ENCODE data around the gene CGB8. TPM values are rescaled to one million over a fixed set of nuclear protein-coding genes. Genes with fewer than 3 reads are reported as not detected.
"Not testable (repeated sequence)": the region's sequence is repeated elsewhere in the genome, so short reads cannot be mapped to it uniquely, and the experiment has no call there.

CGB8 gene
- total RNA-seq, 4 donors from 2014 or later, result not detected

GRCh38 chr19:49058562-49058961 lies 9.7 kb upstream of the CGB8 start:
- 20% methylated on average over 3 of the region's 10 CpGs; no CpG with 5 or more reads in 1 of the 2 donors for WGBS, 2 donors (ENCODE audit: low coverage in 1 of 2)
- TF ChIP-seq CTCF (IDR thresholded peaks at IDR 0.05) (no peak), POLR2A (IDR thresholded peaks at IDR 0.05) (no peak), POLR2AphosphoS5 (IDR thresholded peaks at IDR 0.05) (no peak), EP300 (IDR thresholded peaks at IDR 0.05) (no peak)
- H3K27me3 ChIP-seq, result peaks cover 58% of the 10 kb centered on the region

GRCh38 chr19:49057636-49058234 lies 8.8 kb upstream of the CGB8 start, which contains the start of gene CGB7:
TSS of gene CGB7 (minus strand) at chr19:49057749. CDS start at chr19:49055375, 2,374 bp downstream.
- Histone ChIP-seq H3K27me3 (peaks cover 50% of the 10 kb centered on the region), H3K27ac (no peak within 1 kb of the TSS), H3K36me3 (no peaks in the 10 kb centered on the region), H3K4me1 (peaks cover 0 to 25% (median 16%) of the 10 kb centered on the region in 3 donors), H3K9me3 (no peaks in the 10 kb centered on the region), H3K4me3 (peak within 1 kb of the TSS; percentile 22 to 58)
- WGBS, 2 donors (ENCODE audit: low coverage in 1 of 2), result 0 to 5% methylated on average over 9 to 14 of the region's 38 CpGs
- peak; percentile 69 for ATAC-seq
- no peak for TF ChIP-seq POLR2AphosphoS5 (IDR thresholded peaks at IDR 0.05)
- no peak for TF ChIP-seq EP300 (IDR thresholded peaks at IDR 0.05)
- TF ChIP-seq CTCF (IDR thresholded peaks at IDR 0.05), result no peak
- TF ChIP-seq POLR2A (IDR thresholded peaks at IDR 0.05), result no peak

More at GRCh38 chr19:49058562-49058961, 9.7 kb upstream of the CGB8 start:
- H3K27ac ChIP-seq, result no peak overlapping the region
- no peaks in the 10 kb centered on the region for H3K36me3 ChIP-seq
- H3K4me3 ChIP-seq, result no peak overlapping the region
- H3K4me1 ChIP-seq, result peaks cover 0 to 25% (median 16%) of the 10 kb centered on the region in 3 donors
- no peak for ATAC-seq
- H3K9me3 ChIP-seq, result no peaks in the 10 kb centered on the region

GRCh38 chr19:49056902-49057596 lies 8.1 kb upstream of the CGB8 start:
- peak overlapping the region; percentile 22 to 58 for H3K4me3 ChIP-seq
- H3K9me3 ChIP-seq, H3K36me3 ChIP-seq, H3K27ac ChIP-seq, ATAC-seq: not testable (repeated sequence)
- peaks cover 0 to 25% (median 16%) of the 10 kb centered on the region in 3 donors for H3K4me1 ChIP-seq
- 5 to 6% methylated on average over 3 to 11 of the region's 34 CpGs for WGBS, 2 donors (ENCODE audit: low coverage in 1 of 2)
- H3K27me3 ChIP-seq, result peaks cover 43% of the 10 kb centered on the region

- peak; percentile 85 for ATAC-seq
Observed at GRCh38 chr19:49056101-49056901, 7.4 kb upstream of the CGB8 start.

GRCh38 chr19:49050376-49051033 lies 1.6 kb upstream of the CGB8 start:
- ATAC-seq, result not testable (repeated sequence)

More at GRCh38 chr19:49056101-49056901, 7.4 kb upstream of the CGB8 start:
- H3K9me3 ChIP-seq, result no peaks in the 10 kb centered on the region
- TF ChIP-seq EP300 (IDR thresholded peaks at IDR 0.05), result no peak
- peak in 2 of 4 experiments; percentile 39 to 59 for TF ChIP-seq CTCF (IDR thresholded peaks at IDR 0.05)
- 0% methylated on average over 1 of the region's 63 CpGs; no CpG with 5 or more reads in 1 of the 2 donors for WGBS, 2 donors (ENCODE audit: low coverage in 1 of 2)
- H3K4me3 ChIP-seq, result peak overlapping the region; percentile 28 to 58
- H3K4me1 ChIP-seq, result peaks cover 0 to 25% (median 16%) of the 10 kb centered on the region in 3 donors
- H3K36me3 ChIP-seq, result no peaks in the 10 kb centered on the region
- peak overlapping the region in 1 of 4 donors; percentile 43 for H3K27ac ChIP-seq
- peaks cover 36% of the 10 kb centered on the region for H3K27me3 ChIP-seq

GRCh38 chr19:49049834-49050233 lies 923 bp upstream of the CGB8 start:
- not testable (repeated sequence) for H3K9me3 ChIP-seq, H3K4me1 ChIP-seq, H3K27me3 ChIP-seq, H3K27ac ChIP-seq, H3K36me3 ChIP-seq, H3K4me3 ChIP-seq, ATAC-seq
- WGBS, 2 donors (ENCODE audit: low coverage in 1 of 2), result no CpG with 5 or more reads among the region's 4 CpGs

More at GRCh38 chr19:49050376-49051033, 1.6 kb upstream of the CGB8 start:
- not testable (repeated sequence) for H3K4me3 ChIP-seq, H3K4me1 ChIP-seq, H3K27me3 ChIP-seq, H3K9me3 ChIP-seq, H3K36me3 ChIP-seq, H3K27ac ChIP-seq
- 59 to 92% methylated on average over 2 of the region's 24 CpGs for WGBS, 2 donors (ENCODE audit: low coverage in 1 of 2)

GRCh38 chr19:49043548-49043947 lies 5.4 kb downstream of the CGB8 start, which contains the start of gene CGB5:
TSS of gene CGB5 (plus strand) at chr19:49043848. CDS start at chr19:49044210, 362 bp downstream.
- H3K4me1 ChIP-seq, H3K4me3 ChIP-seq, H3K9me3 ChIP-seq, H3K27ac ChIP-seq, H3K36me3 ChIP-seq, H3K27me3 ChIP-seq, ATAC-seq: not testable (repeated sequence)
- WGBS, 2 donors (ENCODE audit: low coverage in 1 of 2), result no CpG with 5 or more reads among the region's 15 CpGs

- H3K27ac ChIP-seq, ATAC-seq, H3K4me1 ChIP-seq, H3K27me3 ChIP-seq, H3K36me3 ChIP-seq, H3K9me3 ChIP-seq, H3K4me3 ChIP-seq: not testable (repeated sequence)
- 60 to 78% methylated on average over 1 of the region's 4 CpGs for WGBS, 2 donors (ENCODE audit: low coverage in 1 of 2)
Observed at GRCh38 chr19:49042666-49043065, 6.2 kb downstream of the CGB8 start.
